ENCODE measurements around the gene DYNC1I2.

DYNC1I2 gene

GRCh38 chr2:171785450-171785849 lies 98.2 kb downstream of the DYNC1I2 start:
- DNase-seq, result no peak

- no peak for DNase-seq
Observed at GRCh38 chr2:171787333-171788072, 100.2 kb downstream of the DYNC1I2 start.

GRCh38 chr2:171788316-171788993 lies 101.2 kb downstream of the DYNC1I2 start:
- DNase-seq, result no peak

GRCh38 chr2:171789956-171790355 lies 102.7 kb downstream of the DYNC1I2 start:
- DNase-seq, result no peak

- no peak for DNase-seq
Observed at GRCh38 chr2:171791361-171791760, 104.1 kb downstream of the DYNC1I2 start.

- no peak for DNase-seq
Observed at GRCh38 chr2:171792157-171792556, 104.9 kb downstream of the DYNC1I2 start.

- no peak for DNase-seq
Observed at GRCh38 chr2:171792886-171793580, 105.8 kb downstream of the DYNC1I2 start.

GRCh38 chr2:171793691-171794678 lies 106.7 kb downstream of the DYNC1I2 start:
- DNase-seq, result no peak

- no peak for DNase-seq
Observed at GRCh38 chr2:171794918-171795317, 107.6 kb downstream of the DYNC1I2 start.
